ENCODE results near the gene PTPRG.

- TF ChIP-seq, protein P1, sequence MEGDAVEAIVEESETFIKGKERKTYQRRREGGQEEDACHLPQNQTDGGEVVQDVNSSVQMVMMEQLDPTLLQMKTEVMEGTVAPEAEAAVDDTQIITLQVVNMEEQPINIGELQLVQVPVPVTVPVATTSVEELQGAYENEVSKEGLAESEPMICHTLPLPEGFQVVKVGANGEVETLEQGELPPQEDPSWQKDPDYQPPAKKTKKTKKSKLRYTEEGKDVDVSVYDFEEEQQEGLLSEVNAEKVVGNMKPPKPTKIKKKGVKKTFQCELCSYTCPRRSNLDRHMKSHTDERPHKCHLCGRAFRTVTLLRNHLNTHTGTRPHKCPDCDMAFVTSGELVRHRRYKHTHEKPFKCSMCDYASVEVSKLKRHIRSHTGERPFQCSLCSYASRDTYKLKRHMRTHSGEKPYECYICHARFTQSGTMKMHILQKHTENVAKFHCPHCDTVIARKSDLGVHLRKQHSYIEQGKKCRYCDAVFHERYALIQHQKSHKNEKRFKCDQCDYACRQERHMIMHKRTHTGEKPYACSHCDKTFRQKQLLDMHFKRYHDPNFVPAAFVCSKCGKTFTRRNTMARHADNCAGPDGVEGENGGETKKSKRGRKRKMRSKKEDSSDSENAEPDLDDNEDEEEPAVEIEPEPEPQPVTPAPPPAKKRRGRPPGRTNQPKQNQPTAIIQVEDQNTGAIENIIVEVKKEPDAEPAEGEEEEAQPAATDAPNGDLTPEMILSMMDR (conservative IDR thresholded peaks at IDR 0.05; ENCODE audit: low read depth, low read length) = no peak
- TF ChIP-seq EZH2 (IDR thresholded peaks at IDR 0.05; ENCODE audit: borderline replicate concordance, low read depth, low read length, poor library complexity, severe bottlenecking) = no peak
Measured at GRCh38 chr3:62073038-62073437, 511.7 kb downstream of the PTPRG start.
